SJCRH30 (cell line): ENCODE measurements around the gene OR6T1. TPM values are rescaled to one million over a fixed set of nuclear protein-coding genes. Genes with fewer than 3 reads are reported as not detected.

Experiments
- DNase-seq, 2 experiments: peaks; one replicate each; pipeline ENCODE4 v3.0.0-alpha.2; 2015 to 2020
- H3K27ac ChIP-seq: fragments of 250-450 bp; sonication (Bioruptor Pico); 2 replicates; pipeline ENCODE4 v1.5.1; 2020; ENCODE audit warnings: mild to moderate bottlenecking, moderate library complexity
- H3K27me3 ChIP-seq: fragments of 250-450 bp; sonication (Bioruptor Pico); 2 replicates; pipeline ENCODE4 v1.5.1; 2020; ENCODE audit warnings: mild to moderate bottlenecking, moderate library complexity
- H3K36me3 ChIP-seq: fragments of 250-450 bp; sonication (Bioruptor Pico); 2 replicates; pipeline ENCODE4 v1.5.1; 2020; ENCODE audit warnings: mild to moderate bottlenecking, moderate library complexity
- H3K4me1 ChIP-seq: fragments of 250-450 bp; sonication (Bioruptor Pico); 2 replicates; pipeline ENCODE4 v1.5.1; 2020; ENCODE audit warnings: mild to moderate bottlenecking, moderate library complexity
- H3K4me3 ChIP-seq: fragments of 250-450 bp; sonication (Bioruptor Pico); 2 replicates; pipeline ENCODE4 v1.5.1; 2020; ENCODE audit warnings: mild to moderate bottlenecking, moderate library complexity
- H3K9me3 ChIP-seq: fragments of 250-450 bp; sonication (Bioruptor Pico); replicated peaks from 2 replicates; pipeline ENCODE4 v1.5.1; 2020; ENCODE audit warnings: mild to moderate bottlenecking, moderate library complexity
- total RNA-seq: library from RNA; depleted of rRNA; stranded (reverse); fragments of >200 nt; shearing (Covaris generic); gene quantifications from 2 replicates; pipeline ENCODE4 v1.2.3, GENCODE V29; 2014; rRNA removed

OR6T1 gene
- total RNA-seq, 1 experiment from 2014 or later: not detected

DNA sequence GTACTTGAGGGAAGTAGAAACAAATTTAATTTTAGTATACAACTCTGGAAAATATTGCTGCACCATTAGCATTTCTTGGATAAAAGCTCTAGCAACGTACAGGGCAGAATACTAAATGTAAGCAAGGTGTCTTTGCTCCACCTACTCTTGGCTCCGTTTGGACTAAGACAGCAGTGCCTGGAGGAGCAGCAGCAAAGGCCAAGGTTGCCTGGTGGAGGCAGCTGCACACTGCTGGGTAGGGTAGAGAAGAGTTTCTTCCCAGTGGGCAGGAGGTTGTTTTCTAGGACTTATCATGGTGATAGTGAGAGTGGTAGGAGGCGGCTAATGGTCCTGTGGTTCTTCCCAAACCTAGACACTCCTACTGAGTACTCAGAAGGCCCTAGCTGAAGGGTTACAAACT is 43.8 kb downstream of the OR6T1 start:
- H3K36me3 ChIP-seq: no peaks in the 10 kb centered on the region
- no peak overlapping the region for H3K4me3 ChIP-seq
- no peak overlapping the region for H3K27ac ChIP-seq
- H3K4me1 ChIP-seq: no peaks in the 10 kb centered on the region
- no peaks in the 10 kb centered on the region for H3K9me3 ChIP-seq
- DNase-seq: no peak
- no peaks in the 10 kb centered on the region for H3K27me3 ChIP-seq

Other genes with a start within 250 kb of the OR6T1 start
- gene ZNF202, start 202.2 kb downstream of the OR6T1 start, total RNA-seq: 12.7 and 13.5 TPM in 2 replicates
- not detected in 2 replicates for gene OR6X1, start 189.3 kb downstream of the OR6T1 start, total RNA-seq
- gene OR6M1, start 137.5 kb downstream of the OR6T1 start, total RNA-seq: not detected in 2 replicates
- gene TMEM225, start 58.2 kb downstream of the OR6T1 start, total RNA-seq: not detected in 2 replicates
- gene OR8D4, start 41.7 kb downstream of the OR6T1 start, total RNA-seq: not detected in 2 replicates
- not detected in 2 replicates for gene OR4D5, start 4.2 kb downstream of the OR6T1 start, total RNA-seq
- gene OR10S1, start 33.9 kb upstream of the OR6T1 start, total RNA-seq: not detected in 2 replicates
- gene OR10G6, start 51.3 kb upstream of the OR6T1 start, total RNA-seq: not detected in 2 replicates
- gene OR10G4, start 69.2 kb upstream of the OR6T1 start, total RNA-seq: not detected in 2 replicates
- not detected in 2 replicates for gene OR10G9, start 79.2 kb upstream of the OR6T1 start, total RNA-seq
- not detected in 2 replicates for gene OR10G8, start 83.0 kb upstream of the OR6T1 start, total RNA-seq
- not detected in 2 replicates for gene OR10G7, start 97.5 kb upstream of the OR6T1 start, total RNA-seq
- gene VWA5A, start 171.6 kb upstream of the OR6T1 start, total RNA-seq: 34.7 and 38.1 TPM in 2 replicates
- gene OR10D3, start 239.5 kb upstream of the OR6T1 start, total RNA-seq: not detected in 2 replicates